ENCODE data around the gene KLHL7. TPM values are rescaled to one million over a fixed set of nuclear protein-coding genes. Genes with fewer than 3 reads are reported as not detected.

KLHL7 gene
- total RNA-seq, 3 donors from 2014 or later, result 15.6 to 25.5 (median 21.3) TPM

Other genes with a start within 250 kb of the KLHL7 start
- gene HYCC1, start 91.7 kb upstream of the KLHL7 start, total RNA-seq, result 10 to 100 TPM in 1 of 3 donors, 1 to 10 TPM in 2; 5.1 to 28.5 (median 6.7) TPM
- 10 to 100 TPM; 26.6 to 34.1 (median 27.6) TPM for gene NUP42, start 76.3 kb downstream of the KLHL7 start, total RNA-seq
- gene GPNMB, start 141.0 kb downstream of the KLHL7 start, total RNA-seq, result 10 to 100 TPM; 21.3 to 77.8 (median 38.8) TPM
- 10 to 100 TPM; 28.1 to 38.8 (median 37.2) TPM for gene MALSU1, start 193.6 kb downstream of the KLHL7 start, total RNA-seq

Data from mucosa of descending colon (tissue), 3 donors.